Heart left ventricle (tissue), 13 donors: ENCODE data around the gene MYO1A.
"Not testable (repeated sequence)": the region's sequence is repeated elsewhere in the genome, so short reads cannot be mapped to it uniquely, and the experiment has no call there.

Experiments
- POLR2A ChIP-seq, 2 donors: fragments of 450-650 bp; IDR thresholded peaks; one replicate each; pipeline ENCODE4 v1.6.1; 2017; ENCODE audit warnings: antibody characterized with exemption in 2 of 2, mild to moderate bottlenecking in 2 of 2, moderate library complexity in 2 of 2
- TF ChIP-seq, protein P1 (sequence below), 12 donors: fragments of 200-600 bp; sonication (generic) in 4 of 12; IDR thresholded peaks; one replicate each; pipeline versions ENCODE4 v1.5.0 to v1.8.0; 2018 to 2022; ENCODE audit warnings: antibody characterized with exemption in 12 of 12, mild to moderate bottlenecking in 5 of 12
- donor health status: ischemic (EF 13 %, LVEDD 7.1; RV severe dilation, severe dysfunction).
- donor health status: DM: no; HTN: yes; CAD: no.
- donor health status: DM: no; HTN: no; CAD: no.
- donor health status: ischemic (EF 25% LVEDD 6.9; RV normal size, moderate dysfunction).
- donor health status: ischemic (EF 25% LVEDD 5.7; RV mildly dilated, moderate dysfunction).
- donor health status: ischemic (EF 35%, LVEDD 5.7; RV mildly dilated, moderate dysfunction).
- donor health status: nonischemic (EF 11% LVEDD 7.7; RV severe dilation, severe dysfunction).
- donor health status: DM: yes; HTN: yes; CAD: no.
- donor health status: PGD.
- donor health status: ischemic (EF 29% LVEDD 5.4; RV normal size, mild dysfunction).
- donor health status: nonischemic (EF 23%, LVEDD 6.1; RV moderate dilation, normal function).

DNA sequence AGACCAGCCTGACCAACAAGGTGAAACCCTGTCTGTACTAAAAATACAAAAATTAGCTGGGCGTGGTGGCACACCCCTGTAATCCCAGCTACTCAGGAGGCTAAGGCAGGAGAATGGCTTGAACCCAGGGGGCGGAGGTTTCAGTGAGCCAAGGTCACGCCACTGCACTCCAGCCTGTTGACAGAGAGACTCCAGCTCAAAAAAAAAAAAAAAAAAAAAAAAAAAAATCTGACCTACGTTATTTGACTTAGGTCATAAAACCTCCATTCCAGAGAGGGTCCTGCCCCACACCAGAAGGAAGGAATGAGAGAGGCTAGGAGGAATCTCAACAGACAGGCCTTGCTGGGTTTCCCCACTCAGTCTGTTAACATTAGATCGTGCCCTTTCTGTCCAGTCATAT is 31.6 kb downstream of the MYO1A start:
- TF ChIP-seq, protein P1, sequence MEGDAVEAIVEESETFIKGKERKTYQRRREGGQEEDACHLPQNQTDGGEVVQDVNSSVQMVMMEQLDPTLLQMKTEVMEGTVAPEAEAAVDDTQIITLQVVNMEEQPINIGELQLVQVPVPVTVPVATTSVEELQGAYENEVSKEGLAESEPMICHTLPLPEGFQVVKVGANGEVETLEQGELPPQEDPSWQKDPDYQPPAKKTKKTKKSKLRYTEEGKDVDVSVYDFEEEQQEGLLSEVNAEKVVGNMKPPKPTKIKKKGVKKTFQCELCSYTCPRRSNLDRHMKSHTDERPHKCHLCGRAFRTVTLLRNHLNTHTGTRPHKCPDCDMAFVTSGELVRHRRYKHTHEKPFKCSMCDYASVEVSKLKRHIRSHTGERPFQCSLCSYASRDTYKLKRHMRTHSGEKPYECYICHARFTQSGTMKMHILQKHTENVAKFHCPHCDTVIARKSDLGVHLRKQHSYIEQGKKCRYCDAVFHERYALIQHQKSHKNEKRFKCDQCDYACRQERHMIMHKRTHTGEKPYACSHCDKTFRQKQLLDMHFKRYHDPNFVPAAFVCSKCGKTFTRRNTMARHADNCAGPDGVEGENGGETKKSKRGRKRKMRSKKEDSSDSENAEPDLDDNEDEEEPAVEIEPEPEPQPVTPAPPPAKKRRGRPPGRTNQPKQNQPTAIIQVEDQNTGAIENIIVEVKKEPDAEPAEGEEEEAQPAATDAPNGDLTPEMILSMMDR (IDR thresholded peaks at IDR 0.05) = not testable (repeated sequence)
- not testable (repeated sequence) for TF ChIP-seq POLR2A (IDR thresholded peaks at IDR 0.05)
